ENCODE measurements around the gene AFDN.

The AFDN gene

DNA sequence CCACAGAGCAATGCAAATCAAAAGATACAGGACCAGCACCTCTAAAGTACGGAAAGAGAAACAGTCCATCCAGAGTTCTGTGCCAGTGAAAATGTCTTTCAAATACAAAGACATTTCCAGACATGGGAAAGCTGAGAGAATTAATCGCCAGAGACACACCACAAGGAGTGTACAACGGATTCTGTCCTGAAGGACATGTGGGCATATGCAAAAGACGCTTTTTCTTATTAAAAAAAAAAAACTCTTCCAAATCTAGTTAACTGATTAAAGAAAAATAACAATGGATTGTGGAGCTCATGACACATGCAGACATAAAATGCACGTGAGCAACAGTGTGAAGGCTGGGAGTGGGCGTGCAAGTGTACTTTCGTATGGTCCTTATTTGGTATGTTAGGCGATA, 193.5 kb downstream of the AFDN start:
- no peaks in the 10 kb centered on the region for H3K27me3 ChIP-seq (ENCODE audit: control insufficient read depth, insufficient read depth, low read length)
- H3K4me1 ChIP-seq (ENCODE audit: control insufficient read depth, insufficient read depth, low read length): no peaks in the 10 kb centered on the region
- H3K9ac ChIP-seq (ENCODE audit: low read depth, low read length): no peak overlapping the region
- H3K4me3 ChIP-seq (ENCODE audit: low read depth, low read length): no peak overlapping the region
- no peaks in the 10 kb centered on the region for H3K36me3 ChIP-seq (ENCODE audit: control insufficient read depth, insufficient read depth, low read length)
- H3K9me3 ChIP-seq (ENCODE audit: control insufficient read depth, insufficient read depth, low read length): no peaks in the 10 kb centered on the region

- H3K27me3 ChIP-seq (ENCODE audit: control insufficient read depth, insufficient read depth, low read length): no peaks in the 10 kb centered on the region
- no peak overlapping the region for H3K4me3 ChIP-seq (ENCODE audit: low read depth, low read length)
- no peaks in the 10 kb centered on the region for H3K4me1 ChIP-seq (ENCODE audit: control insufficient read depth, insufficient read depth, low read length)
- no peaks in the 10 kb centered on the region for H3K9me3 ChIP-seq (ENCODE audit: control insufficient read depth, insufficient read depth, low read length)
- H3K36me3 ChIP-seq (ENCODE audit: control insufficient read depth, insufficient read depth, low read length): no peaks in the 10 kb centered on the region
- no peak overlapping the region for H3K9ac ChIP-seq (ENCODE audit: low read depth, low read length)
Observed at GRCh38 chr6:168021581-168021980, 194.9 kb downstream of the AFDN start.
